T-cell (primary cell): ENCODE data around the gene CHAF1A. TPM values are rescaled to one million over a fixed set of nuclear protein-coding genes. Genes with fewer than 3 reads are reported as not detected.

Experiments
- ATAC-seq, 4 experiments: fragments of 200-7000 bp in 3 of 4; fragments of 150-1000 bp in 1 of 4; cut with Tn5 transposase; replicated peaks in 1 of 4; 1 replicate in 3 of 4; 2 replicates in 1 of 4; pipeline ENCODE4 v1.10.0; 2021; ENCODE audit warnings: moderate library complexity in 3 of 4, mild to moderate bottlenecking in 2 of 4, moderate number of reproducible peaks in 1 of 4
- CTCF ChIA-PET, 2 donors: fragments of 300-600 bp; sonication (Branson Sonifier 250); formaldehyde crosslinking; loops; one replicate each; lab custom pipeline; 2022; ENCODE audit warnings: antibody characterized with exemption in 2 of 2; lab: Charles Lee
- POLR2A ChIA-PET, 2 donors: fragments of 300-600 bp; sonication (Branson Sonifier 250); formaldehyde crosslinking; loops; one replicate each; lab custom pipeline; 2022; ENCODE audit warnings: antibody characterized with exemption in 2 of 2; lab: Charles Lee
- DNase-seq, 35 experiments: peaks; one replicate each; pipeline versions ENCODE4 v3.0.0 to v3.0.0-alpha.2; 2013 to 2023
- H3K27ac ChIP-seq: one replicate; pipeline ENCODE4 v1.5.1; 2013; ENCODE audit warnings: low read length
- H3K27me3 ChIP-seq, 2 experiments: replicated peaks in 1 of 2; 1 replicate in 1 of 2; 2 replicates in 1 of 2; pipeline versions ENCODE4 v1.6.1 to v1.7.0; 2013; ENCODE audit warnings: low read length in 1 of 2, mixed read lengths in 1 of 2; ENCODE audit not compliant: control insufficient read depth in 2 of 2, insufficient read depth in 2 of 2; ENCODE audit errors: extremely low read depth in 1 of 2
- H3K36me3 ChIP-seq, 2 donors: 1 replicate in 1 of 2; 2 replicates in 1 of 2; pipeline versions ENCODE4 v1.6.1 to v1.7.0; 2013; ENCODE audit warnings: low read length in 1 of 2; ENCODE audit not compliant: control insufficient read depth in 2 of 2, insufficient read depth in 1 of 2; ENCODE audit errors: extremely low read depth in 1 of 2
- H3K4me1 ChIP-seq, 2 experiments: 1 replicate in 1 of 2; 2 replicates in 1 of 2; pipeline versions ENCODE4 v1.6.1 to v1.7.0; 2013; ENCODE audit warnings: low read length in 2 of 2, mixed read lengths in 1 of 2; ENCODE audit not compliant: insufficient read depth in 2 of 2, control insufficient read depth in 1 of 2; ENCODE audit errors: extremely low read depth in 1 of 2
- H3K4me3 ChIP-seq, 2 donors: 1 replicate in 1 of 2; 2 replicates in 1 of 2; pipeline versions ENCODE4 v1.5.1 to v1.7.0; 2013; ENCODE audit warnings: mild to moderate bottlenecking in 2 of 2, low read length in 1 of 2, moderate library complexity in 1 of 2; ENCODE audit not compliant: control insufficient read depth in 1 of 2; ENCODE audit errors: extremely low read depth in 1 of 2
- H3K9me3 ChIP-seq: 2 replicates; pipeline ENCODE4 v1.7.0; 2013
- H3K27ac Mint-ChIP-seq, 2 donors: one replicate each; pipeline ENCODE4 v1.8.0; 2020 to 2021; ENCODE audit warnings: mild to moderate bottlenecking in 2 of 2, mixed read lengths in 2 of 2
- H3K27me3 Mint-ChIP-seq, 2 donors: one replicate each; pipeline ENCODE4 v1.8.0; 2021 to 2022; ENCODE audit warnings: mixed read lengths in 2 of 2
- H3K36me3 Mint-ChIP-seq: one replicate; pipeline ENCODE4 v1.8.0; 2021; ENCODE audit warnings: mixed read lengths
- H3K4me1 Mint-ChIP-seq, 3 donors: one replicate each; pipeline ENCODE4 v1.8.0; 2020 to 2022; ENCODE audit warnings: mixed read lengths in 3 of 3, mild to moderate bottlenecking in 1 of 3
- H3K4me3 Mint-ChIP-seq, 3 donors: one replicate each; pipeline ENCODE4 v1.8.0; 2020 to 2022; ENCODE audit warnings: mild to moderate bottlenecking in 3 of 3, mixed read lengths in 3 of 3, moderate library complexity in 3 of 3
- H3K9me3 Mint-ChIP-seq, 3 donors: one replicate each; pipeline ENCODE4 v1.8.0; 2020 to 2022; ENCODE audit warnings: mixed read lengths in 3 of 3
- WGBS: methylation state at CpG from one replicate; pipeline ENCODE4 v1.1.5; 2013; ENCODE audit warnings: missing lambda C conversion rate; ENCODE audit not compliant: insufficient coverage; 5-methylcytosine and 5-hydroxymethylcytosine counted together
- total RNA-seq, 35 experiments: library from RNA in 6 of 35; stranded (reverse) in 6 of 35; fragments of 120-200 nt in 1 of 35; gene quantifications; one replicate each; pipeline versions ENCODE4 v1.2.1 to v1.2.4 and lab custom pipeline; 2013 to 2026

The CHAF1A gene
- total RNA-seq, 5 donors from 2014 or later (not counting 1 experiment from before 2014, with no cell fraction given) = 14.4 to 27.3 (median 16.5) TPM

GRCh38 chr19:4416268-4416667 is 13.8 kb downstream of the CHAF1A start:
- H3K36me3 ChIP-seq = peaks cover 0 to 4% of the 10 kb centered on the region in 2 donors
- H3K27me3 ChIP-seq = no peaks in the 10 kb centered on the region
- Mint-ChIP-seq H3K36me3 (peaks cover 6% of the 10 kb centered on the region), H3K27me3 (no peaks in the 10 kb centered on the region), H3K27ac (no peak overlapping the region), H3K4me1 (no peaks in the 10 kb centered on the region), H3K9me3 (no peaks in the 10 kb centered on the region), H3K4me3 (no peak overlapping the region)
- no peaks in the 10 kb centered on the region for H3K4me1 ChIP-seq
- 87% methylated on average over 3 of the region's 9 CpGs for WGBS
- ATAC-seq (no peak), DNase-seq (no peak)
- H3K27ac ChIP-seq = no peak overlapping the region
- ChIA-PET POLR2A (no interaction called here), CTCF (no interaction called here)
- no peak overlapping the region for H3K4me3 ChIP-seq
- no peaks in the 10 kb centered on the region for H3K9me3 ChIP-seq

- DNase-seq = no peak
- no peak overlapping the region for H3K4me3 ChIP-seq
- 92% methylated on average over 11 of the region's 16 CpGs for WGBS
- H3K4me1 Mint-ChIP-seq = no peaks in the 10 kb centered on the region
- CTCF ChIA-PET = no interaction called here
- H3K36me3 Mint-ChIP-seq = peaks cover 17% of the 10 kb centered on the region
- no peaks in the 10 kb centered on the region for H3K4me1 ChIP-seq
- H3K4me3 Mint-ChIP-seq = no peak overlapping the region
- H3K27ac ChIP-seq = no peak overlapping the region
- no peak for ATAC-seq
- H3K27me3 ChIP-seq = no peaks in the 10 kb centered on the region
- H3K9me3 ChIP-seq = no peaks in the 10 kb centered on the region
- no peak overlapping the region for H3K27ac Mint-ChIP-seq
- H3K9me3 Mint-ChIP-seq = no peaks in the 10 kb centered on the region
- POLR2A ChIA-PET = no interaction called here
- peaks cover 4 to 10% of the 10 kb centered on the region in 2 donors for H3K36me3 ChIP-seq
- no peaks in the 10 kb centered on the region for H3K27me3 Mint-ChIP-seq
These were observed 21.1 kb downstream of the CHAF1A start for GRCh38 chr19:4423416-4424126.

- no peak overlapping the region for H3K27ac ChIP-seq
- ATAC-seq = no peak
- WGBS = no CpG with 5 or more reads among the region's 6 CpGs
- DNase-seq = no peak
- Mint-ChIP-seq H3K4me1 (no peaks in the 10 kb centered on the region), H3K27ac (no peak overlapping the region), H3K4me3 (no peak overlapping the region), H3K9me3 (no peaks in the 10 kb centered on the region), H3K27me3 (no peaks in the 10 kb centered on the region), H3K36me3 (peaks cover 26% of the 10 kb centered on the region)
- no peaks in the 10 kb centered on the region for H3K27me3 ChIP-seq
- peaks cover 11 to 22% of the 10 kb centered on the region in 2 donors for H3K36me3 ChIP-seq
- H3K4me3 ChIP-seq = no peak overlapping the region
- no peaks in the 10 kb centered on the region for H3K9me3 ChIP-seq
- no peaks in the 10 kb centered on the region for H3K4me1 ChIP-seq
- CTCF ChIA-PET = no interaction called here
- POLR2A ChIA-PET = no interaction called here
These were observed 23.1 kb downstream of the CHAF1A start for GRCh38 chr19:4425537-4425936.

GRCh38 chr19:4428326-4428975 is 26.0 kb downstream of the CHAF1A start:
- no peak overlapping the region for H3K27ac Mint-ChIP-seq
- Histone ChIP-seq H3K9me3 (no peaks in the 10 kb centered on the region), H3K4me3 (no peak overlapping the region), H3K27me3 (no peaks in the 10 kb centered on the region), H3K27ac (no peak overlapping the region), H3K4me1 (no peaks in the 10 kb centered on the region), H3K36me3 (peaks cover 11 to 35% of the 10 kb centered on the region in 2 donors)
- H3K36me3 Mint-ChIP-seq = peaks cover 27% of the 10 kb centered on the region
- H3K27me3 Mint-ChIP-seq = no peaks in the 10 kb centered on the region
- no peak for ATAC-seq
- POLR2A ChIA-PET = no interaction called here
- no peak overlapping the region for H3K4me3 Mint-ChIP-seq
- CTCF ChIA-PET = no interaction called here
- no peaks in the 10 kb centered on the region for H3K4me1 Mint-ChIP-seq
- H3K9me3 Mint-ChIP-seq = no peaks in the 10 kb centered on the region
- DNase-seq = no peak
- WGBS = 98% methylated on average over 20 of the region's 20 CpGs

GRCh38 chr19:4429256-4429655 is 26.8 kb downstream of the CHAF1A start:
- H3K27me3 ChIP-seq = no peaks in the 10 kb centered on the region
- POLR2A ChIA-PET = no interaction called here
- no peak for ATAC-seq
- no peaks in the 10 kb centered on the region for H3K4me1 ChIP-seq
- Mint-ChIP-seq H3K27me3 (no peaks in the 10 kb centered on the region), H3K36me3 (peaks cover 22% of the 10 kb centered on the region), H3K4me1 (no peaks in the 10 kb centered on the region), H3K27ac (no peak overlapping the region), H3K9me3 (no peaks in the 10 kb centered on the region), H3K4me3 (no peak overlapping the region)
- DNase-seq = no peak
- peaks cover 14 to 33% of the 10 kb centered on the region in 2 donors for H3K36me3 ChIP-seq
- H3K4me3 ChIP-seq = no peak overlapping the region
- no peak overlapping the region for H3K27ac ChIP-seq
- H3K9me3 ChIP-seq = no peaks in the 10 kb centered on the region
- 97% methylated on average over 15 of the region's 16 CpGs for WGBS
- CTCF ChIA-PET = no interaction called here

- DNase-seq (no peak), ATAC-seq (no peak)
- Histone ChIP-seq H3K36me3 (peaks cover 14 to 34% of the 10 kb centered on the region in 2 donors), H3K27ac (no peak overlapping the region), H3K27me3 (no peaks in the 10 kb centered on the region), H3K4me3 (no peak overlapping the region), H3K9me3 (no peaks in the 10 kb centered on the region), H3K4me1 (no peaks in the 10 kb centered on the region)
- H3K27ac Mint-ChIP-seq = no peak overlapping the region
- H3K36me3 Mint-ChIP-seq = peaks cover 27% of the 10 kb centered on the region
- H3K4me3 Mint-ChIP-seq = no peak overlapping the region
- no peaks in the 10 kb centered on the region for H3K27me3 Mint-ChIP-seq
- no peaks in the 10 kb centered on the region for H3K9me3 Mint-ChIP-seq
- 92% methylated on average over 11 of the region's 12 CpGs for WGBS
- no peaks in the 10 kb centered on the region for H3K4me1 Mint-ChIP-seq
- CTCF ChIA-PET = no interaction called here
- POLR2A ChIA-PET = no interaction called here
These were observed 27.3 kb downstream of the CHAF1A start for GRCh38 chr19:4429771-4430171.
